T follicular helper cell (primary cell): ENCODE data around the gene C2.
"Not testable (repeated sequence)": the region's sequence is repeated elsewhere in the genome, so short reads cannot be mapped to it uniquely, and the experiment has no call there.

Experiments used
- DNase-seq: peaks from one replicate; pipeline ENCODE4 v3.0.0-alpha.2; 2020; ENCODE audit warnings: low read depth

Gene C2

DNA sequence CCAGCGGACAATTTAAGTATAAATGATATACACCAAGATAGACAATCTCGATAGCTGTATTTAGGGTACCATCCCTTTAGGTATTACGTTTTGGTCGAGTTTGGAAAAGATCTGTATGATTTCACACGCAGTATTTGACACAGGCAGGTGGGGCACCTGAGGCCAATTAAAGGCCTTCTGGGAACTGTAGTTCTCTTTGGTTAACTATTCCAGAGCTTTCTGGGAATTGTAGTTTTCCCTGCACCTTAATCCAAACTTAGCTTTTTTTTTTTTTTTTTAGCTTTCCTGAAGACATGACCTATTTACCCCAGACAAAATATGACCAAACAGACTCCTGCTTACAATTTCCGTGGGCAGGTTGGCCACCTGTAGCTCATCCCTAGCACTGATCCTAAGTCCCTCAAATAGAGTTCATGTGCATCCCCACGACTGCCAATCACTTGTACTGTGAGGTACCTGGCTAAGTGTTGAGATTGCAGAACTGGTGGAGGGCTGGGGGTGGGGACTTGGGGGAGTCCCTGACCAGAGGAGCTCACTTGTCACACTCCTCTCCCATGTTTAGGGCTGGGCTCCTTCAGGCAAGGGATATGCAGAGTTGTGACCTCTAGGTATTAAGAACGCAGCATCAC is 29.0 kb upstream of the C2 start:
- no peak for DNase-seq

DNA sequence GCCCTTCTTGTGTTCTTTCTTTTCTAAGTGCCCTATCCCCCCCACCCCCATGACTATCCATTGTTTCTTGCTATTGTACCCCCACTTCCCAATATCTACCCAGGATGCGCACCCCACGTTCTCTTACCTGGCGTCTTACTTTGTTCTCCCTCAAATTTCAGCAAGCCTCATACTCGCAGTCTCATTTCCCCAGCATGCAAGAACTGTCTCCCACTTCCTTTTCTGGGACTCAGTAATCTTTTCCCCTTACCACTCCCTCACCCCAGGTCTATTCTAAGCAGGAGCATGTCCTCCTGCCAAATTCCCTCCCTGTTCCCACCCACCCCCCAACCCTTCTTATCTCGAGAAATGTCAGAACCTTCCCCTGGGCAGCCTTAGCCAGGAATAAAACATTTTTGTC is 28.3 kb upstream of the C2 start:
- no peak for DNase-seq

DNA sequence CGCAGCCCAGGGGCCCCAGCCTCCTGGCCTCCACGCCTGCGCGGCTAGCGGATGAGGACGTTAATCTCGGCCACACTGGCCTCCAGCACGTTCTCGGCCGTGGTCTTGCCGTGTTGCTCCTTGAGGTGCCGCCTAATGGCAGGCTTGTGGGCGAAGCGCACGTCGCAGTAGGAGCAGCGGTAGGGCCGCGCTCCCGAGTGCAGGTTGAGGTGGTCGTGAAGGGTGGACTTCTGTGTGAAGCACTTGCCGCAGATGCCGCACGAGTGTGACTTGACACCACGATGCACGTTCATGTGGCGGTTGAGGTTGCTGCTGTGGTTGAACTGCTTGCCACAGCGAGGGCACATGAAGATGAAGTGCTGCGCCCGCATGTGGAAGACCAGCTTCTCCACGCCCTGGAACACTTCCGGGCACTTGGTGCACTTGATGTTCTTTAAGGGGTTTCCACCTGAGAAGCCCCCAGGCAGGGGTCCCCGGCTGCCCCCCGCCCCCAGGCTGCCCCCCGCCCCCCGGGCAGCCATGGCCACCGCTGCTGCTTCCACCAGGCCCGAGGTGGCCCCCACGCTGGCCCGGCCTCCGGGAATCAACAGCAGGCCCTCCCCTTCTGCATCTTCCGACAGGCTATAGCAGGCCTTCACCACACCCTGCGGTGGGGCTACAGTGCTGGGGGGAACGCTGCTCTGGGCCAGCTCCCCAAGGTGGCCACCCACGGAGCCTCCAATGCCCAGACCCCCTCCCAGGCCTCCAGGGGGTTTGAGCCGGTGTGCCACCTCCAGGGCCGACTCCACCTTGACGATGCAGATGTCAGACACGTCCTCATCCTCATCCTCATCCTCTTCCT is 27.4 kb upstream of the C2 start:
- no peak for DNase-seq

DNA sequence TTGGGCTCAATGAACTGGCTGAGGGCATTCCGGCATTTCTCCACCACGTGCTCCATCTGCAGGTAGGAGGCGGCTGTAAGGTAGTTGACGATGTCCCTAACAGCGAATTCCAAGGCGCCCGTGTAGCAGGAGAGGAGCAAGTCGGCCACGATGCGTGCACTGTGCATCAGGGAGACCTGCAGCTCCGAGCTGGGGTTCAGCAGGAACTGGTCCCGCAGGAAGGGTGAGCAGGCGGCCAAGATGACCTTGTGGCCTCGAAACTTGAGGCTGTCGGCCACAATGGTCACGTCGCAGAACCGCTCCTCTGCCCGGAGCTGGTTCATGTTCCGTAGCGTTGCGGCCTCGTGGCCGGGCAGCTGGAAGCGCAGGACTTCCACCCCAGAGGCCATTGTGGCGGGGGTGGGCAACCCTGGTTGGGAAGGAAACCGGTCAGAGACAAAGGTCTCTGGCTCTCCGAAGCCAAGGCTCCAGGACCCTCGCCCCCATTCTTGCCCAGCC is 26.6 kb upstream of the C2 start:
- no peak for DNase-seq

DNA sequence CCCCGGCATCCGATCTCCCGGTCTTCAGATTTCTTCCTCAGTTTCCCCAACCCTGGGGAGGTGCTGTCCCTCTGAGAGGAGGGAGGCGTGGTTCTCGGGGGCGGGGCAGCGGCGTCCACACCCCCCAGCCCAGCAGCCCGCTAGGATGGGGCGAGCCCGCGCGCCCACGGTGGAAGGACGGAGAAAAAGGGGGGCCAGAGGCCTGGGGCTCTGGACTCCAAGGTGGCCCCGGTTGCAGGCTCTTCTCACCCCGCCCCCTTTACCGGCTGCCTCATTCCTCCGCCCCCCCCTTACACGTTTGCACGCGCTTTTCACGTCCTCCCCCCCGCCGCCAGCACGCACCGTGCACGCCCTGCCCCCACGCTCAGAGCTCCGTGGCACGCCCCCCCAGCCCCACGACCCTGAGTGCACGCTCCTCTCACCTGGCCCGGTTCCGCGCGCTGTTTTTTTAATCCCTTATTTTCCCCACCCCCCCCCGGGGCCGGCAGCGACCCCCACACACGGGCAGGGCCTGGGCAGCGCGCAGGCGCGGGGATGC is 26.0 kb upstream of the C2 start:
- peak; percentile 54 for DNase-seq

DNA sequence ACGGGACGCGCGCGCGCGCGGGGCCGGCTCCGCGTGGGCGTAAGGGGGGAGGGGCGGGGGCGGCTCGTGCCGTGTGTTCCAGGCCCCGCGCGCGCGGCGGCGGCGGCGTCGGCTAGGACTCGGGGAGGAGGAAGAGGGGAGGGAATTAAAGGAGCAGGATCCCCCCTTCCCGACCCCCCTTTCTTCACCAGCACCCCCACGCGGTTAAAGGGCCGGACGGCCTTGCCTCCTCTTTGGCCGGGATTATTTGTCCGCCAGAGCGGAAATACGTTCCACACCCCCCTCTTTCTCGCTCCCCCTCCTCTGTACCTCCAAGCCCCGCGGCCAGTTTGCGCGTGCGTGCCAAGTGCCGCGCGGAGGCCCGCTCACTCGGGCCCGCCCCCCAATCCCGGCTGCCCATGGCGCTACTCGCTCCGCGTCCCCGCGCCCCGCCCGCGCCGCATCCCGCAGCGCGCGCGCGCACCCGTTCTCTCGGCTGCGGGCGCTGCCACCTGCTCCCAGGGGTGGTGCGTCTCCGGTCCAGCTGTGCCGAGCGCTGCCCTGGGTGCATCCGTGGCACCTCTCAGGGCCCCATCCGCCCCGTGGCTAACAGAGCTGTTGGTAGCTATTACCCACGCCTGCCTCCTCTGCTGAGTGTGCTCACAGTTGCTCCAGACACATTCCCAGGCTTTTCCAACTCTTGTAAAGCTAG is 25.4 kb upstream of the C2 start, which contains the start of gene ZBTB12:
ZBTB12 (minus strand) TSS at position 134 of the 691 bp plus-strand sequence. CDS start 781 bp downstream, outside the sequence.
- peak; percentile 75 for DNase-seq

DNA sequence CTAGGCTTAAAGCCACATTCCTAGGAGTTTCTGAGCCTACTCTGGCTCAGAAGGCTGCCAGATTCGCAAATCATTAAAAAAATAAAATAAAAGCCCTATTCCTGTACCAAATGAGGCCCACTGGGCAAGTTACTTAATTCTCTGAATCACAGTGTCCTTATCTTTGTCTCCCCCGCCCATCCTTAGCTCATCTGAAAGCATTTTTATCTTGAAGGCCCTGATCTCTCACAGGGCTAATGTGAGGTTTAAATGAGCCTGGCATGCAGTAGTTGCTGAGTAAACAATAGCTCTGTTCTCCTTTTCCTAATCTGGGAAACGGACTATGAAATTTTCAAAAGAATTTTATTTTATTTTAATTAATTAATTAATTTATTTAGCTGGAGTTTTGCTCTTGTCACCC is 23.6 kb upstream of the C2 start:
- DNase-seq, result no peak

DNA sequence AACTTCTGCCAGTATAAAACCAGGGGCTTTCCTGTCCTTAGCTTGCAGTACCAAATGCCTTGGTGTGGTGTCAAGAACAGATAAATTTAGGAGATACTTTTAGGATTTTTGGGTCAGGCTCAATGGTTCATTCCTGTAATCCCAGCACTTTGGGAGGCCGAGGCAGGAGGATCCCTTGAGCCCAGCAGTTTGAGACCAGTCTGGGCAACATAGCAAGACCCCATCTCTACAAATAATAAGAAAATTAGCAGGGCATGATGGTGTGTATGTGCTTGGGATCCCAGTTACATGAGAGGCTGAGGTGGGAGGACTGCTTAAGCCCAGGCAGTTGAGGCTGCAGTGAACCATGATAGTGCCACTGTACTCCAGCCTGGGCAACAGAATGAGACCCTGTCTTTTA is 22.5 kb upstream of the C2 start:
- no peak for DNase-seq

DNA sequence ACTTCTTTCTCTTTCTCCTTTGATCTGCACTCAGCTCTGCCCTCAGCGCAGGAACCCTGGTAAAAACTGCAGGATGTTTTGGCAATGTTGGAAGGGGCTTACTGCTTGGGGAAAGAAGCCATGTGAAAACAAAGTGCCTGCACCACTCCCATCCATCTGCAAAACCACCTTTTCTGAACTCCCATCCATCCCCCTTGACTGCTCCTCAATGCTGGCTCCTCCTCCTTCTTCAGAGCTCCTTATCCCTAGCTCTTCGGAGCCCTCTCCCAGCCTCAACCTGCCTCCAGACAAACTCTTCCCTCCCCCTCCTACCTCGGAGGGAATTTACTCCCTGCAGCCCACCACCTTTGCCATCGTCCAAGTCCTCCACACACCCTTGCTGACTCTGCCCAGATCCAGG is 21.4 kb upstream of the C2 start:
- no peak for DNase-seq

DNA sequence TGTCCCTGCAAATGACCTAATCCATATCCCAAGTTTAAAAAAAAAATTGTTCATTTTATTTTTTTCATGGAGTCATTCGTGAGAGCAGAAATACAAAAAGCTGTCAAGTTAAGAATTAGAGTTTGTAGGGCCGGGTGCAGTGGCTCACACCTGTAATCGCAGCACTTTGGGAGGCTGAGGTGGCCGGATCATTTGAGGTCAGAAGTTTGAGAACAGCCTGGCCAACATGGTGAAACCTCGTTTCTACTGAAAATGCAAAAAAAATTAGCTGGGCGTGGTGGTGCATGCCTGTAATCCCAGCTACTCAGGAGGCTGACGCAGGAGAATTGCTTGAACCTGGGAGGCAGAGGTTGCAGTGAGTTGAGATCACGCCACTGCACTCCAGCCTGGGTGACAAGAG is 20.8 kb upstream of the C2 start:
- DNase-seq, result not testable (repeated sequence)

DNA sequence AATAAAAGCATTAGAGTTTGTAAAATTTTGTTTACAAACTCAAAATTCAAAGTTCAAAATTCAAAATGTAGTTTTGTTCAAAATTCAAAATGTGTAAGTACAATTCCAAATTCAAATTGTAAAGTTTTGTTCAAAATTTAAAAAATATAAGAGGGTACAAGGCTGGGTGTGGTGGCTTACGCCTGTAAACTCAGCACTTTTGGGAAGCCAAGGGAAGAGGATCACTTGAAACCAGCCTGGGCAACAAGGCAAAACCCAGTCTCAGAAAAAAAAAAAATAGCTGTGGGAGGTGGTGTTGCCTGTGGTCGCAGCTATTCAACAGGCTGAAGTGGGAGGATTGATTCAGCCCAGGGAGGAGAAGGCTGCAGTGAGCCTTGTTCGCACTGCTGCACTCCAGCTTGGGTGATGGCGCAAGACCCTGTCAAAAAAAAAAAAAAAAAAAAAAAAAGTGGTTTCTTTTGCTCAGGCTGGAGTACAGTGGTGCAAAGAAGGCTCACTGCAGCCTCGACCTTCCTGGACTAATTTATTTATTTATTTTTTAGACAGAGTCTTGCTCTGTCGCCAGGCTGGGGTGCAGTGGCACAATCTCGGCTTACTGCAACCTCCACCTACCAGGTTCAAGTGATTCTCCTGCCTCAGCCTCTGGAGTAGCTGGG is 20.2 kb upstream of the C2 start:
- DNase-seq, result no peak

DNA sequence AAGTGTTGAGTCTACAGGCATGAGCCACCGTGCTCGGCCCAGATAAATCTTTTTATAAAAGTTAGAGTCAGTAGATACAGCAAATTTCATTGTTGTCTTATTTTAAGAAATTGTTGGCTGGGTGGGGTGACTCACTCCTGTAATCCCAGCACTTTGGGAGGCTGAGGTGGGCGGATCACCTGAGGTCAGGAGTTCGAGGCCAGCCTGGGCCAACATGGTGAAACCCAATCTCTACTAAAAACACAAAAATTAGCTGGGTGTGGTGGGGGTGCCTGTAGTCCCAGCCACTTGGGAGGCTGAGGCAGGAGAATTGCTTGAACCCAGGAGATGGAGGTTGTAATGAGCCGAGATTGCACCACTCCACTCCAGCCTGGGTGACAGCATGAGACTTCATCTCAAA is 19.3 kb upstream of the C2 start:
- DNase-seq, result not testable (repeated sequence)

DNA sequence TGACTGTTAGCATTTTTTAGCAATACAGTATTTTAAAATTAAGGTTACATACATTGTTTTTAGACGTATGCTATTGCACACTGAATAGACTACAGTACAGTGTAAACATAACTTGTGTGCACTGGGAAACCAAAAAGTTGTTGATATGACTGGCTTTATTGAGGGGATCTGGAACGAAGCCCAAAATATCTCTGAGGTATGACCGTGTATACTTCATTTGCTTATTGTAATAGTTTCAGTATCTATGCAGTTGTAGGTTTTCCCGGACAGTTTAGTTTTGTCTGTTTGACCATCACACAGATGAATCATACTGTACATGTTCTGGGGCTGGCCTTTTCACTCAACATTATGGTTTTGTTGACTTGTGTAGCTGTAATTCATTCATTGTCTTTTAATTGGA is 18.7 kb upstream of the C2 start:
- DNase-seq, result no peak

DNA sequence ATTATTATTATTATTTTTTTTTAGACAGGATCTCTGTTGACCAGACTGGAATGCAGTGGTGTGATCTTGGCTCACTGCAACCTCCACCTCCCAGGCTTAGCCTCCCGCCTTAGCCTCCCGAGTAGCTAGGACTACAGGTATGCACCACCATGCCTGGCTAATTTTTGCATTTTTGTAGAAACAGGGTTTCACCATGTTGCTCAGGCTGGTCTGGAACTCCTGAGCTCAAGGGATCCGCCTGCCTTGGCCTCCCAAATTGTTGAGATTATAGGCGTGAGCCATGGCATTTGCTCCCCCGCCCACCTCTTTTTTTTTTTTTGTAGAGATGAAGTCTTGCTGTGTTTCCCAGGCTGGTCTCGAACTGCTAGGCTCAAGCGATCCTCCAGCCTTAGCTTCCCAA is 18.2 kb upstream of the C2 start:
- DNase-seq, result not testable (repeated sequence)

DNA sequence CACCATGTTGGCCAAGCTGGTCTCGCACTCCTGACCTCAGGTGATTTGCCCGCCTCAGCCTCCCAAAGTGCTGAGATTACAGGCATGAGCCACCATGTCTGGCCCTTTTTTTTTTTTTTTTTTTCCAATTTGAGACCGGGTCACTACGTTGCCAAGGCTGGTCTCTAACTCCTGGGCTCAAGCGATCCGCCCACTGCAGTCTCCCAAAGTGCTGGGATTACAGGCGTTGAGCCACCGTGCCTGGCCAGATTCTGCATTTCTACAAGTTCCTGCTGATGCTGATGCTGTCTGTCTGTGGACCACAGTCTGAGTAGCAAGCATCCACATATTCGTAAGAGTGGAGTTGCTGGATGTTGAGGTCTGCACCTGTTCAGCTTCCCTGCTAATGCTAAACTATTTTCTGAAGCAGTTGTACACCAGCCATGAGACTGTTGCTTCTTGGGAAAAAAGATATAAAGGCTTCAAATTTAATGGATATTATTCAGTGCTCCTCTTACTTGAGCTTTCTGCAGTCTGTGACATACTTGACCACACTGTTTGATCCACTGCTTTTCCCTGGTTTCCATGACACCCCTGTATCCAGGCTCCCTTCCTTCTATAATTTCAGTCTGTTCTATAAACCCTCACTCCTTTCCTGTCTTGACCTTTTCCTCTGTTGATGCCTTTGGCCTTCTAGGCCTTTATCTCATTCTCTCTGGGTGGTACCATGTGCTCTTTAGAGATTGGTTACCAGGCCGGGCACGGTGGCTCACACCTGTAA is 15.5 kb upstream of the C2 start:
- no peak for DNase-seq

DNA sequence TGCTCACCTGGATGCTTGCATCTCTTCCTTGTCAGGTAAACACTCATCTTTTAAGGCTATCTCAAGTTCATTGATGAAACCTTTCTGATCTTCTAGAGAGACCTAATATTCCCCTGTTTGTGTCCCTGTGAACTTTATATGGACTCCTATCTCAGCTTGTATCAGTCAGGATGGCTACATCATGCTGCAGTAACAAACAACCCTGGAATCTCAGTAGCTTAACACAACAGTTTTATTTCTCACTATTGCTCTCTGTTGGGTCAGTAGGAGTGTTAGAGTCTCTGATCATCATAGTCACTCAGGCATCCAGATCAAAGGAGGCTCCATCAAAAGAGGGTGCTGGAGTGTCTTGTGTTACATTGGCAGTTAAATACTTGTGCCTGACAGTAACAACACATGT is 12.2 kb upstream of the C2 start:
- no peak for DNase-seq

DNA sequence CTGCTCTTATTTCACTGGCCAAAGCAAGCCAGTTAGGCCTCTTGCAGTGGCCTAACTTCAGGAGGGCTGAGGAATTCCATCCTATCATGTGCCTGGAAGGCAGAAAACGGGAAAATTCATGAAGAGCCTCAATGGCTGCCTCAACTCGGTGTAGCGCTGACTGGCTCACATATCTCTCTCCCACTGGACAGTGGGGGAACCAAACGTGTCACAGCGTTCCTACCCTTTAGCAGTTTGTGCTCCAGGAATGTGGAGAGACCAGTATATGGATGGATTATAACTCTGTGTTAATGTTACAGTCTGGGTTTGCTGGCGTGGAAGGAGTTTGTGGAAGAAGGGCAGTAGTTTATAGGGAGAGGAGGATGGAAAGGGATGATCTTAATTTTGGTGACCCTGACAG is 11.8 kb upstream of the C2 start:
- no peak for DNase-seq

DNA sequence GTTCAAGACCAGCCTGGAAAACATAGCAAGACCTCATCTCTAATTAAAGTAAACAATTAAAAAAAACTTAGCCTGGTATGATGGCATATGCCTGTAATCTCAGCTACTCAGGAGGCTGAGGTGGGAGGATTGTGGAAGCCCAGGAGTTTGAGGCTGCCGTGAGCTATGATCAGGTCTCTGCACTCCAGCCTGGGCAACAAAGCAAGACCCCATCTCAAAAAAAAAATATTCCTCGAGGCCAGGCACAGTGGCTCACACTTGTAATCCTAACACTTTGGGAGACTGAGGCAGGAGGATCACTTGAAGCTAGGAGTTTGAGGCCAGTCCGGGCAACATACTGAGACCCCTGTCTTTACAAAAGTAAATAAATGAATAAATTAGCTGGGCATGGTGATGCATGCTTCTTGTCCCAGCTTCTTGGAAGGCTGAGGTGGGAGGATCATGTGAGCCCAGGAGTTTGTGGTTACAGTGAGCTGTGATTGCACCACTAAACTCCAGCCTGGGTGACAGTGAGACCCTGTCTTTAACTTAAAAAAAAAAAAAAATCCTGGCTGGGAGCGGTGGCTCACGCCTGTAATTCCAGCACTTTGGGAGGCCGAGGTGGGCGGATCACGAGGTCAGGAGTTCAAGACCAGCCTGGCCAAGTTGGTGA is 9.3 kb upstream of the C2 start:
- no peak for DNase-seq

DNA sequence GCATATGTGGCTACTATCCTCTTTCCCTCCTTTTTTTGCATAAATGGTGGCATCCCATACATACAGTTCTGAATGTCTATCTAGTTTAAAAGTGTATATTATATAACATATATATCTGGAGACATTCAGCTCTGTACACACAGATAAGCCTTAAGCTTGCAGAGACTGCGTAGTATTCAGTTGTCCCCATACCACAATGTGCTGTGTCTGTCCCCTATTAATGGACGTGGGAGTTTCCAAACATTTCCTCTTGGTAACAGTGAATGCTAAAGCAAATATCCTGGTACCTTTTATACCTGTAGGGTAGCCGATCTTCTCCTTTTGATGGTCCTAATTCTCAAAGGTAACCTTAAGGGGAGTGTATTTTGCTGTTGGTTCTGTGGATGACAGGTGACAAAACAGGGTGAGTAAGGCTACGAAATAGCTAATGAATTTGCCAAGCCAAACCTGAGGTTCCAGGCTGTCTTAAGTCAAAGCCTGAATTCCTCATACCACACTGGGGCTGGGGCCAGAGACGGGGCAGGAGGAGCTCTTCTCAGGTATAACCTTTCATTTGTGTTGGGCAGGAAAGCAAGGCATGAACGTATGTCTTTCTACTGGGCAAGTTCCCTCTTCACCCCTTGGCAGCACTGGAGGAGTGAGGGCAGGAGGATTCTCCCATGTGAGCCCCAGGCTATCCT is 7.8 kb upstream of the C2 start:
- DNase-seq, result no peak

DNA sequence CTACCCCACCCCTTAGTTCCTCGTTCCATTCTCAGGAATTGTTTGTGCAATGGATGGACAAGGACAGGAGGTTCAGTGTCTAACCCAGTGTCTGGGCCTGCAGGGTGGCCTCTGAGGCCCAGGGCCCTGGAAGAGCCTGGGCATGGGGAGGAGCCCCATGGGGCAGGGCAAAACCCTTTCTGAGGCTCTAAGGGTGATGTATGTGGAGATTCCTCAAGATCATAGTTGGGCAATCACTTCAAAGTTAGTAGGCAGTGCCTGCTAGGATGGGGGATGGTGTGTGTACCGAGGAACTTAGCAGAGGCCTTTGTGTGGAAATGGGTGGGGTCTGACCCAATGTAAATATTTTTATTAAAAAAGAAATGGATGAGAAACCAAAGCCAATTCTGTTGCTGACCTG is 6.7 kb upstream of the C2 start:
- no peak for DNase-seq
